A673 (cell line): Measurements from ENCODE around the gene MECR.

Experiments used
- CTCF ChIP-seq: fragments of 300-800, 200-600 bp; sonication (generic); conservative IDR thresholded peaks from 2 replicates; pipeline ENCODE4 v1.5.1; 2017; ENCODE audit warnings: low read depth, mild to moderate bottlenecking, antibody characterized with exemption, low read length, moderate library complexity, mixed read lengths
- EZH2 ChIP-seq: fragments of 200-600 bp; sonication (generic); IDR thresholded peaks from 2 replicates; pipeline ENCODE4 v1.6.1; 2017; ENCODE audit warnings: borderline replicate concordance, low read depth, mild to moderate bottlenecking, mixed read lengths, antibody characterized with exemption, low read length; ENCODE audit not compliant: poor library complexity, severe bottlenecking

GRCh38 chr1:29264773-29265389 lies 34.1 kb upstream of the MECR start:
- TF ChIP-seq CTCF: no peak
- no peak for TF ChIP-seq EZH2
